ENCODE results near the gene PHOX2A.
A peak's percentile ranks its signal among the peaks of the same experiment; 100 is the strongest.

PHOX2A gene

GRCh38 chr11:72238040-72238450, 5.9 kb downstream of the PHOX2A start:
- no peak overlapping the region for H3K4me3 ChIP-seq (ENCODE audit: low read depth, low read length)
- DNase-seq (ENCODE audit: low read depth), result no peak
- TF ChIP-seq CTCF (IDR thresholded peaks at IDR 0.05; ENCODE audit: low read depth, low read length, missing control alignments), result peak; percentile 90

GRCh38 chr11:72237112-72237931, 6.7 kb downstream of the PHOX2A start:
- H3K4me3 ChIP-seq (ENCODE audit: low read depth, low read length), result no peak overlapping the region
- no peak for TF ChIP-seq CTCF (IDR thresholded peaks at IDR 0.05; ENCODE audit: low read depth, low read length, missing control alignments)

GRCh38 chr11:72236774-72237111, 7.2 kb downstream of the PHOX2A start:
- no peak for DNase-seq (ENCODE audit: low read depth)
- no peak overlapping the region for H3K4me3 ChIP-seq (ENCODE audit: low read depth, low read length)
- no peak for TF ChIP-seq CTCF (IDR thresholded peaks at IDR 0.05; ENCODE audit: low read depth, low read length, missing control alignments)

More at GRCh38 chr11:72237112-72237931, 6.7 kb downstream of the PHOX2A start:
- no peak for DNase-seq (ENCODE audit: low read depth)

GRCh38 chr11:72236083-72236697, 7.8 kb downstream of the PHOX2A start:
- no peak for TF ChIP-seq CTCF (IDR thresholded peaks at IDR 0.05; ENCODE audit: low read depth, low read length, missing control alignments)
- H3K4me3 ChIP-seq (ENCODE audit: low read depth, low read length), result no peak overlapping the region
- no peak for DNase-seq (ENCODE audit: low read depth)

GRCh38 chr11:72235351-72236057, 8.5 kb downstream of the PHOX2A start:
- no peak for DNase-seq (ENCODE audit: low read depth)
- H3K4me3 ChIP-seq (ENCODE audit: low read depth, low read length), result no peak overlapping the region
- no peak for TF ChIP-seq CTCF (IDR thresholded peaks at IDR 0.05; ENCODE audit: low read depth, low read length, missing control alignments)

GRCh38 chr11:72234920-72235319, 9.1 kb downstream of the PHOX2A start:
- no peak for DNase-seq (ENCODE audit: low read depth)
- H3K4me3 ChIP-seq (ENCODE audit: low read depth, low read length), result no peak overlapping the region
- no peak for TF ChIP-seq CTCF (IDR thresholded peaks at IDR 0.05; ENCODE audit: low read depth, low read length, missing control alignments)

Data from GM12864 (cell line).